ENCODE measurements around the gene LRP2BP. TPM values are rescaled to one million over a fixed set of nuclear protein-coding genes. Genes with fewer than 3 reads are reported as not detected.

LRP2BP gene
- total and polyA plus RNA-seq, 2 of the 4 experiments (the other 2 are of a cell fraction) = 0.10 to 0.18 TPM

GRCh38 chr4:185387957-185388356, 7.8 kb downstream of the LRP2BP start:
- H2BK20ac ChIP-seq (ENCODE audit: low read depth, low read length) = no peak overlapping the region
- no peak overlapping the region for H2BK15ac ChIP-seq (ENCODE audit: low read depth, low read length)
- no TSS peak for BruUV-seq (replicated peaks)
- H4K20me1 ChIP-seq (ENCODE audit: insufficient read depth, low read length) = no peaks in the 10 kb centered on the region
- H3K14ac ChIP-seq (replicated peaks; ENCODE audit: low read depth, low read length) = no peak overlapping the region
- H3K4me2 ChIP-seq (ENCODE audit: low read depth, low read length) = no peak overlapping the region
- H2BK5ac ChIP-seq (ENCODE audit: low read depth, low read length, poor library complexity, severe bottlenecking) = no peak overlapping the region
- dilution Hi-C loops (cut with HindIII; ENCODE audit: low sequenced_read_pairs, unreplicated experiment) (no loop called here), in situ Hi-C loops (cut with MboI; ENCODE audit: low sequenced_read_pairs) (no loop called here), intact Hi-C loops (cut with micrococcal nuclease) (no loop called here)
- H3K36me3 ChIP-seq (ENCODE audit: control insufficient read depth, insufficient read depth, low read length) = no peaks in the 10 kb centered on the region
- ChIA-PET CTCF (no interaction called here), POLR2A (ENCODE audit: unreplicated experiment) (interaction anchor here (0.5 kb wide), 1 partner anchor 8 kb away, joined by 4 read pairs; the partner anchor contains the start of gene LRP2BP)
- H3K4me1 ChIP-seq (ENCODE audit: control insufficient read depth, insufficient read depth, low read length) = peaks cover 3% of the 10 kb centered on the region; the same call in 1 of the 2 replicates
- H2AK9ac ChIP-seq (replicated peaks; ENCODE audit: low read depth, low read length, poor library complexity) = no peak overlapping the region
- H3K4me3 ChIP-seq (ENCODE audit: insufficient read depth, low read depth, low read length) = no peak overlapping the region
- ATAC-seq (ENCODE audit: low read depth) = no peak
- H2AFZ ChIP-seq (replicated peaks; ENCODE audit: low read length, poor library complexity) = no peak overlapping the region
- WGBS, 2 experiments (ENCODE audit: extremely low coverage in 2 of 2, insufficient read length in 1 of 2) = no CpG with 5 or more reads among the region's 12 CpGs
- H4K91ac ChIP-seq (ENCODE audit: insufficient read depth, low read depth, low read length) = no peak overlapping the region
- no peak overlapping the region for H4K8ac ChIP-seq (ENCODE audit: low read depth in 2 of 2, low read length in 2 of 2)
- H3K27ac ChIP-seq (ENCODE audit: insufficient read depth, low read length) = no peak overlapping the region
- H3K9me3 ChIP-seq (ENCODE audit: control insufficient read depth, insufficient read depth, low read length) = peaks cover 2% of the 10 kb centered on the region
- no peak overlapping the region for H3K56ac ChIP-seq (ENCODE audit: extremely low read depth, insufficient read depth, low read length)
- H3K27me3 ChIP-seq (ENCODE audit: control insufficient read depth, insufficient read depth, low read length) = no peaks in the 10 kb centered on the region
- no peak overlapping the region for H3K4ac ChIP-seq (ENCODE audit: low read depth, low read length)
- H3K79me1 ChIP-seq (ENCODE audit: low read depth in 1 of 2, low read length in 2 of 2) = no peaks in the 10 kb centered on the region; a peak in 1 of 4 replicates
- no peak overlapping the region for H2BK120ac ChIP-seq (ENCODE audit: low read depth, low read length)
- no peak overlapping the region for H3K23ac ChIP-seq (ENCODE audit: low read depth, low read length)
- H3K9ac ChIP-seq (ENCODE audit: low read depth, low read length) = no peak overlapping the region
- no peak overlapping the region for H4K5ac ChIP-seq (ENCODE audit: low read depth, low read length)
- no peak for DNase-seq
- H3K9me1 ChIP-seq (ENCODE audit: insufficient read depth, low read length) = no peaks in the 10 kb centered on the region
- no peak overlapping the region for H2AK5ac ChIP-seq (ENCODE audit: low read depth, low read length)
- H3K18ac ChIP-seq (ENCODE audit: low read depth, low read length) = no peak overlapping the region
- TF ChIP-seq CHD1 (IDR thresholded peaks at IDR 0.05; ENCODE audit: low read depth, low read length) (no peak), MXI1 (IDR thresholded peaks at IDR 0.05; ENCODE audit: borderline replicate concordance, low read depth, low read length) (no peak), POLR2A (IDR thresholded peaks at IDR 0.05; ENCODE audit: low read depth, low read length) (no peak), CEBPB (IDR thresholded peaks at IDR 0.05; ENCODE audit: low read depth, low read length) (no peak), MAZ (IDR thresholded peaks at IDR 0.05; ENCODE audit: borderline replicate concordance, low read depth, low read length) (no peak), SMC3 (IDR thresholded peaks at IDR 0.05; ENCODE audit: low read depth, low read length) (no peak), BHLHE40 (IDR thresholded peaks at IDR 0.05; ENCODE audit: low read depth, low read length) (no peak), RCOR1 (IDR thresholded peaks at IDR 0.05; ENCODE audit: insufficient replicate concordance, low read length) (no peak), FOS (IDR thresholded peaks at IDR 0.05; ENCODE audit: low read depth, low read length) (no peak), RAD21 (IDR thresholded peaks at IDR 0.05; ENCODE audit: low read length) (no peak), NFE2L2 (IDR thresholded peaks at IDR 0.05; ENCODE audit: low read depth, low read length) (no peak), USF2 (IDR thresholded peaks at IDR 0.05; ENCODE audit: low read depth, low read length) (no peak), RFX5 (IDR thresholded peaks at IDR 0.05; ENCODE audit: low read depth, low read length) (no peak), MAFK (IDR thresholded peaks at IDR 0.05; ENCODE audit: low read depth, low read length) (no peak)
- TF ChIP-seq, protein P1, sequence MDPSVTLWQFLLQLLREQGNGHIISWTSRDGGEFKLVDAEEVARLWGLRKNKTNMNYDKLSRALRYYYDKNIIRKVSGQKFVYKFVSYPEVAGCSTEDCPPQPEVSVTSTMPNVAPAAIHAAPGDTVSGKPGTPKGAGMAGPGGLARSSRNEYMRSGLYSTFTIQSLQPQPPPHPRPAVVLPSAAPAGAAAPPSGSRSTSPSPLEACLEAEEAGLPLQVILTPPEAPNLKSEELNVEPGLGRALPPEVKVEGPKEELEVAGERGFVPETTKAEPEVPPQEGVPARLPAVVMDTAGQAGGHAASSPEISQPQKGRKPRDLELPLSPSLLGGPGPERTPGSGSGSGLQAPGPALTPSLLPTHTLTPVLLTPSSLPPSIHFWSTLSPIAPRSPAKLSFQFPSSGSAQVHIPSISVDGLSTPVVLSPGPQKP (IDR thresholded peaks at IDR 0.05; ENCODE audit: borderline replicate concordance, low read depth, low read length) = no peak
- TF ChIP-seq, protein P2, sequence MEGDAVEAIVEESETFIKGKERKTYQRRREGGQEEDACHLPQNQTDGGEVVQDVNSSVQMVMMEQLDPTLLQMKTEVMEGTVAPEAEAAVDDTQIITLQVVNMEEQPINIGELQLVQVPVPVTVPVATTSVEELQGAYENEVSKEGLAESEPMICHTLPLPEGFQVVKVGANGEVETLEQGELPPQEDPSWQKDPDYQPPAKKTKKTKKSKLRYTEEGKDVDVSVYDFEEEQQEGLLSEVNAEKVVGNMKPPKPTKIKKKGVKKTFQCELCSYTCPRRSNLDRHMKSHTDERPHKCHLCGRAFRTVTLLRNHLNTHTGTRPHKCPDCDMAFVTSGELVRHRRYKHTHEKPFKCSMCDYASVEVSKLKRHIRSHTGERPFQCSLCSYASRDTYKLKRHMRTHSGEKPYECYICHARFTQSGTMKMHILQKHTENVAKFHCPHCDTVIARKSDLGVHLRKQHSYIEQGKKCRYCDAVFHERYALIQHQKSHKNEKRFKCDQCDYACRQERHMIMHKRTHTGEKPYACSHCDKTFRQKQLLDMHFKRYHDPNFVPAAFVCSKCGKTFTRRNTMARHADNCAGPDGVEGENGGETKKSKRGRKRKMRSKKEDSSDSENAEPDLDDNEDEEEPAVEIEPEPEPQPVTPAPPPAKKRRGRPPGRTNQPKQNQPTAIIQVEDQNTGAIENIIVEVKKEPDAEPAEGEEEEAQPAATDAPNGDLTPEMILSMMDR (conservative IDR thresholded peaks at IDR 0.05; ENCODE audit: low read depth, low read length) = no peak

Data from IMR-90 (cell line).